ENCODE data around the gene KAT8.
A peak's percentile ranks its signal among the peaks of the same experiment; 100 is the strongest.
"Not testable (repeated sequence)": the region's sequence is repeated elsewhere in the genome, so short reads cannot be mapped to it uniquely, and the experiment has no call there.

The KAT8 gene

GRCh38 chr16:31084584-31085302 lies 32.7 kb upstream of the KAT8 start:
- no peak for DNase-seq

DNA sequence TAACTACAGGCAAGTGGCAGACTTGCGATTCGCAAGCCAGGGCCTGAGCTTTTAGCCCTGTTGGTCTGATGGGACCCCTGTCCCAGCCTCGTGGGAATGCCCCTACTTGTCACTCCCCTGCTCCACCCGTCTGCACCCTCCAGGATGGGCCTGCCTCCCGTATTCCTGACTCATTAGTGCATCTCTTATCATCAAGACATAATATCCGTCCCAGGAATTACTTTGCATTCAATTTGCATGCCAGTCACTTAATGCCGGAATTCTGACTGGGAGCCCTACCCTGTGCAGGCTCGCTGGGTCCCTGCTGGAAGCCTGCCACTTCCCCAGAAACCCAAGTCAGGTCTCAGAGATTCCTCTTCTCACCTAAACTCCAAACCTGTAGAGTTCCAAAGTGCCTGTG lies 32.1 kb upstream of the KAT8 start:
- no peak for DNase-seq

GRCh38 chr16:31085873-31086628 lies 31.4 kb upstream of the KAT8 start:
- no peak for DNase-seq

DNA sequence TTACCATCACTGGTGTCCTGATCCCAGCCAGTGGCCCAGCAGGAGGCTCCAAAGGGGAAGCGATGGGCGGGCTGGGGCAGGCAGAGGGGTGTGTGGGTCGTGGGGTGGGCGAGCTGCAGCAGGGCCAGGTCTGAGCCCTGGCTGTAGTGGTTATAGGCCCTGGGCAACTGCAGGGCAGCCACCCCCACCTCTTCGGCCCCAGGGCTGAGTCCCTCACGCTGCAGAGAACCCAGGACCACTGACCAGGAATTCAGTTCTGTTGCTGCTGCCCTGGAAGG lies 30.9 kb upstream of the KAT8 start:
- no peak for DNase-seq

GRCh38 chr16:31087481-31087880 lies 30.0 kb upstream of the KAT8 start:
- no peak for DNase-seq

DNA sequence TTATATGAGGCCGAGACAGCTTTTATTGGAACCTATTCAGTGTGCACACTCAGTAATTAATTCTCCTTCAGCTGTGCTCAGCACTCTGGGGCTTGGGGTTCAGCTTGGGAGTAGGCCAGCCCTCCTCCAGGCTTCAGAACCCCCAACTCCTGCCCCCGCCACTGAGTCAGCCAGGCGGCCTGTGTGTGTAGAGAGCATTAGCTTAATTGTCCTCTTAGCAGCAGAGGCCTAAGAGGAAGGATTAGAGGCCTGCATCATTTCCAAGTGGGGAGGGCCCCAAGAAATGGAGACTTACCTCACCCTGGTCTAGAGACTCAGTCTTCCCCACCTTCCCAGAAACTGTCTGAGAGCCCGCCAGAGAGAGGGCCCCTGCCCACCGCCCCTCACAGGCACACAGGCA lies 29.5 kb upstream of the KAT8 start:
- no peak for DNase-seq

DNA sequence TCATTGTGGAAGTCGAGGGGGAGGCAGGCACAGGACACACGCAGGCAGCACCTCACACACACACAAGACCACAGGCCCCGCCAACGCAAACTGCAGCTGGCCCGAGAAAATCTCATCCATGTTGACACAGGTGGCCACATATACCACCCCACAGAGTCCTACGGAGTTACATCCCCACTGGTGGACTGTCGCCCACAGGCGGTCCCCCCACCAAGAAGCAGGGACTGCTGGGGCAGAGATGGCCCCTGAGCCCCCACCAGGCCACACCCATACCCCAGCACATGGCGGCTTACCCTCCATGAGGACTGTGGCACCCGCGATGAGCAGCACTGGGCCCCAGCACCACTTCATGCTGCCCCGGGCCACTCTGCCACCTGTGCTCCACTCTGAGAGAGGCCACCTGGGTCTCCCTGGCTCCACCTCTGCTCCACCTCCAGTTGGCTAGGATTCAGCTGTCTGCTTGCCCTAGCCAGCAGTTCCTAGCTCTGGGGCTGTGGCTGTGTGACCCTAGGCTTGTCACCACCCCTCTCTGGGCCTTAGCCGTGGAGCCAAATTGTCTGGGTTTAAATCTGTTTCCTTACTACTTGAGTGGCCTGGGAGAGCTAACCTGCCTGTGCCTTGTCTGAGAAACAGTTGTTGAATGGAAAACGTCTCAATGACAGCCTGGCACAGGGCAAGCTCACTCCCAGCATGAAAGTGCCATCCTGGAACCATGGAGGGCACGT lies 28.8 kb upstream of the KAT8 start, which contains the start of gene PRSS53:
PRSS53 (minus strand) TSS at position 485 of the 725 bp plus-strand sequence; CDS start at position 351, 134 bp downstream.
- DNase-seq, result peak in 1 of 2 experiments; percentile 63

DNA sequence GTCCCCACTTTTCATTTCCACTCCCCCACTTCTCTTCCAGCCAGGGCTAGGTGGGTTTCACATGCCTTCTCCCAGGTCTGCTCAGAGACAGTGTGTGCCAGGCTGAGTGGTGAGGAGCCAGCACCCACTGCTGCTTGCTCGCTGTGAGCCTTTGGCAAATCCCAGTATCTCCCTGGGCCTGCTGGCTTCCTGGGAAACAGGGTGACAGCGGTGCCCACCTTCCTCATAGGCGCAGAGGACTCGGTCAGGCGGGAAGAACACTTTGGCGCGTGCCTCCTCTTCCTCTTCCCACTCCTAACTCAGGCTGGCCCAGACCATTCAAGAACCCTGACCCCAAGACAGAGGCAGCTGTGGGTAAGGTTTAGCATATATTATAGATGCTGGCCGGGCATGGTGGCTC lies 28.3 kb upstream of the KAT8 start:
- no peak for DNase-seq

GRCh38 chr16:31090540-31090939 lies 26.9 kb upstream of the KAT8 start:
- DNase-seq, result no peak

- DNase-seq, result no peak
Observed at GRCh38 chr16:31092330-31092729, 25.1 kb upstream of the KAT8 start.

DNA sequence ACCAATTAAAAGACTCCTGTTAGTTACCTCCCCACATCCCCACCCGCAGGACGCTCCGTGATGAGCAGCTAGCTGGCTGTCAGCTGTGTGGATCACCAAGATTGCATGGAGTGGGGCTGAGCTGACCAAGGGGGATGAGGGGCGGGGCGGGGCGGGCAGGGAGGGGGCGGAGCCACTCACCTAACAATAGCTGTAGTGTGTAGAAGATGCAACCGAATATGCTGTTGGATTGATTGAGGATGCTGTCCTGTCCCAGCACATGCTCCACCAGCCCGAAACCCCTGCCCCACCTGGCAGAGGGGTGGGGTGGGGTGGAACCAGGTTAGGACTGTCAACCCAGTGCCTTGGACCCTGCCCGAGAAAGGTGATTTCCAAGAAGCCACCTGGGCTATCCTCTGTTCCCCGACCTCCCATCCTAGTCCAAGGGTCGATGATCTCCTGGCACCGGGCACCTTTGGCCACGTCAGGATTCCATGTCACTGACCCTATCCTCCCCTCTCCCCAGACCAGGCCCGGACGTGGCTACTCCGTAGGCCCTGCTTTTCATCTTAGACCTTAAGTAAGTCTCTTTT lies 24.2 kb upstream of the KAT8 start:
- peak in 1 of 2 experiments; percentile 29 for DNase-seq

DNA sequence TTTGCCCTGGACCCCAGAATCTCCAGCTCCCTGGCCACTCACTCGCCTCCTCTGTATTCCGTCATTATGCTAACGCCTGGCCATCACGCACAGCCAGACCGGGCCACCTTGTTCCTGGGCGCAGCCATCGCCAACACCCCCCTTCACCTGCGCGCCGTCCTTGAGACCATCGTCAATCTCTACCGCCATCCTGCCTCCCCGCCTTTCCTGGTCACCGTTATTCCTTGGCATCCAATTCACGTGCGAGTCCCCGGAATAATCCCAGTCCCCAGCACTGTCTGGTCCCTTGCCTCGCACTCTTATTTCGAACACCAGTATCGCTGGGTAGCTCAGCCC lies 23.4 kb upstream of the KAT8 start:
- no peak for DNase-seq

DNA sequence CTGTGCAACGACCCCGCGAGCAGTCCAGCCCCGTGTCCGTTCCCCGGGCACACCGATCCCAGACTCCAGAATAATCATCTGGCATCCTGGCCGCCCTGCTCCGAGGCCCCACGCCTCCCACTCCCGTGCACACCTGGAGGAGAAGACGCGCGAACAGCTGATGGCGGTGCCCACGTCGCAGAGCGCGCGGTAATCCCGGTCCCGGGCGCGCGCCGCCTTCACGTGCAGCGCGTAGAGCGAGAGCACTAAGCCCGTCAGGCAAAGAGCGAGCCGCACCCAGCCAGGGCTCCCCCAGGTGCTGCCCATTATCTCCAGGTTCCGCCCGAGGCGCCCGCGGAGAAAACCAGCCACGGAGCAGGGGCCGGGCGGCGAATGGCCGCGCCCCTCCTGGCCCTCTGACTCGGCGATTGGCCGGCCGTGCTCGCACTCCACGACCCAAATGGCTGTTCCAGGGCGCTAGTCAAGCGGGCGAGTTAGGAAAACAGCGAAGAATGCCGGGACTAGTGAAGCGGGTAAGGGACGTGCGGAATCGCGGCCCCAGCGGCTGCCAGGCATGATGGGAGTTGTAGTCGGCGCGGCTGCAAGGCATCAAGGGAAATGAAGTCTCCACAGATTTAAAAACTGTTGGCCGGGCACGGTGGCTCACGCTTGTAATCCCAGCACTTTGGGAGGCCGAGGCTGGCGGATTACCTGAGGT lies 22.9 kb upstream of the KAT8 start, which contains the start of gene VKORC1:
VKORC1 (minus strand) TSS at position 374 of the 697 bp plus-strand sequence; CDS start at position 306, 68 bp downstream.
- DNase-seq, result peak; percentile 95

- no peak for DNase-seq
Observed at GRCh38 chr16:31099860-31100638, 17.4 kb upstream of the KAT8 start.

DNA sequence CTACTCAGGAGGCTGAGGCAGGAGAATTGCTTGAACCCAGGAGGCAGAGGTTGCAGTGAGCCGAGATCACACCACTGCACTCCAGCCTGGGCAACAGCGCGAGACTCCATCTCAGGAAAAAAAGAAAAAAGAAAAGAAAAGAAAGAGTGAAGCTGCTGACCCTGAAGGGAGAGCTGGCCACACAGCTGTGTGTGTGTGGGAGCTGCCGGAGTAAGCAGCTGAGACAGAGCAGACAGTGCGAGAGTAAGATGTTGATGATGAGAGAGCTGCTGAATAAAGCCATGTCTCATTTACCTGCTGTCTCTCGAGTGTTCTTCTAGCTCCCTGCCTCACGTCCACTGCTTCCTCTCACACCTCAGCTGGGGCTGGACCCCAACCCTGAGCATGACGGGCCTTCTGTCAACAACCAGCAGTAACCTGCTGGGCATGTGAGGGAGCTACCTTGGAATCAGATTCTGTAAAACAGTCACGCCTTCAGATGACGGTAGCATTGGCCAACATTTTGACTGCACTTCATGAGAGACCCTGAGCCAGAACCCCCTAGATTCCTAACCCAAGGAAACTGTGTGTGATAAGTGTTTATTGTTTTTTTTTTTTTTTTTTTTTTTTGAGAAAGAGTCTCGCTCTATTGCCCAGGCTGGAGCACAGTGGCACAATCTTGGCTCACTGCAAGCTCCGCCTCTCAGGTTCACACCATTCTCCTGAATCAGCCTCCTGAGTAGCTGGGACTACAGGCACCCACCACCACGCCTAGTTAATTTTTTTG lies 16.4 kb upstream of the KAT8 start:
- not testable (repeated sequence) for DNase-seq

DNA sequence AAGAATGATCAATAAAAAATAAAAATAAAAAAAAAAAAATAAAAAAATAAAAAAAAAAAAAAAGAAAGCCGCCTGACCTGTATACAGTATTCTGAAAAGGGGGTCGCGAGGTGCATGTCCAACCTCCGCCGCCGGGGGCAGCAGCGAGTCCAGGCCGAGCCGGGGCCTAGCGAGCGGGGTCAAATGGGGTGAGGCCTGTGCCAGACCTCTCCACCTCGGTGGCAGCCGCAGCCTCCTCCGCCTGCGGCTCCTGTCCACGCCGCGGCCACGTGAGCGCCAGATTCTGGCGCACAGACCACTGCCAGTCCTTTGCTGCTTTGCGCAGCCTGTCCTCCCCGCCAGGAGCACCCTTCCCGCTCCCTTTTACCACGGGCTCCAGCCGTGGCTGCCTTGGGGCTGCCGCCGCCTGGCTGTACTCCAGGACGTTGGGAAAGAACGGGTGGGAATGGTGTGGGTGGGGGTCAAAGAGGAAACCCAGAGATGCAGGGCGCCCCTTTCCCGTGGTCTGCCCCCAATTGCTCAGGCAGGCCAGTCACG lies 11.7 kb upstream of the KAT8 start:
- DNase-seq, result no peak

DNA sequence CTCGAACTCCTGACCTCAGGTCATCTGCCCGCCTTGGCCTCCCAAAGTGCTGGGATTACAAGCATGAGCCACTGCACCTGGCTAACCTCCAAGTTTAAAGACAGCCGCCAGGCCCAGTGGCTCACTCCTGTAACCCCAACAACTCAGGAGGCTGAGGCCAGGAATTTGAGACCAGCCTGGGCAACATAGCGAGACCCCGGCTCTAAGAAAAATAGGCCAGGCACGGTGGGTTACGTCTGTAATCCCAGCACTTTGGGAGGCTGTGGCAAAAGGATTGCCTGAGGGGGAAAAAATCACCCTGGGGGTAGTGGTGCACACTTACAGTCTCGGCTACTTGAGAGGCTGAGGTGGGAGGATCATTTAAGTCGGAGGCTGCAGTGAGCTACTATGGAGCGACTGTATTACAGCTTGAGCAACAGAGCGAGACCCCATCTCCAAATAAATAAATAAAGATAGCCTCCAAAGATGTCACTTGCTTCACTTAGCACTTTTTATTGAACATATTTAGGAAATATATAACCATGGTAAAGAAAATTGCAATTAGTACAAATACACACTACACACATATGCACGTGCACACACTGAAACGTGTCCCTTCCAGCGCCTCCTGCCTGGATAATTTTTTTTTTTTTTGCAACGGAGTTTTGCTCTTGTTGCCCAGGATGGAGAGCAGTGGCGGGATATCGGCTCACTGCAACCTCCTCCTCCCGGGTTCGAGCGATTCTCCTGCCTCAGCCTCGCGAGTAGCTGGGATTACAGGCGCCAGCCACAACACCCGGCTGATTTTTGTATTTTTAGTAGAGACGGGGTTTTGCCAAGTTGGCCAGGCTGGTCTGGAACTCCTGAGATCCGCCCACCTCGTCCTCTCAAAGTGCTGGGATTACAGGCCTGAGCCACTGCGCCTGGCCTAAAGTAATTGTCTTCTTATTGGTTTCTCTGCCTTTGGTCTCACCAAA lies 10.7 kb upstream of the KAT8 start:
- no peak for DNase-seq

DNA sequence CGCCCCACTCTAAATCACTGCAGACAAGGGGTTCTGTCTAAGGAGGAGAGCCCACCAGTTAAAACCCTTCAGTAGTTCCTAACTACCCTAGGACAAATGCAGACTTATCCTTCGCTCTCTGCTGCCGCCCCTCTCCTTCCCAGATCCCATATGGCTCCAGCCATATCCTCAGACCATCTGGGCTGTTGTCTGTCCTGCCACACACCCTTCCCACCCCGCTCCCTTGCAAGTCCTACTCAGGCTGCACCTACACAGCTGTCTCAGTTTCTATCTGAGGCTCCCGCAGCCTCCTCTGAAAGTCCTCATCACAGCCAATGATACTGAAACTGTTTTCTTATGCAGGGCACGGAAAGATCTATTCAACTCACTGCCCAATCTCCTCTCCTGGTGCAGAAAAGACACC lies 10.0 kb upstream of the KAT8 start:
- DNase-seq, result no peak

DNA sequence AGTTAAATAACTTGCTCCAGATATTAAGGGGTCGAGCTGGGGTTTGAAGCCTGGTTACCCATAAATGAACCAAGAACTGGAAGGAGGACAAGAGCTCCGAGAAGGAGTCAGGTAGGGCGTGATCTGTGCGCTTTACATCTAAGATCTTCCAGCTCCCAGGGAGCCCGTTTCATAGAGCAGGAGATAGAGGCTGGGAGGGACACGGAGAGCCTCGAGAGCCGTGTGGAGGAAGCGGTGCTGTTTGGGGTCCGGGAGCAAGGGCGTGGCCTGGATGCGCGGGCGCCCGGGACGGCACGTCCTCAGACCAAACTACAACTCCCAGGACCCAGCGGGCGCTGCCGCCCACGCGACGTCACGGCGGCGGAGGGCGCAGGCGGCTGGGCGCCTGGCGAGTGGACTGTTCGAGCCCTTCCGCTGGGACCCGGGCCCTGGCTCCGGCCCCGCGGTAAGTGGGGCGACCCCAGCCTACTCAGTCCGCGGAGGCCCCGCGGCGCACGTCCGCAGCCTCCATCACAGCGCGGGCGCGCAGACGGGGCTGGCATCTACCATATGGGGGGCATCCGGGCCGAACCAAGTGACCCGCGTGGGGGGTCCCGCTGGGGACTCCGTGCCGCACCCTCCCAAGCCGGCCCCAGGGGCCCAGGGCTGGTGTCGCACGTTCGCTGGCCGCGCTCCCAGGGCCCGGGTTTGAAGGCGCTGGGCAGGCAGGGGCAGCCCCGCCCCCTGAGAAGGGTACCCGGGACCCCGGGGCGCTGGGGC lies 9.2 kb upstream of the KAT8 start, which contains the start of gene BCKDK:
BCKDK (plus strand) TSS at position 352 of the 759 bp plus-strand sequence. CDS start 838 bp downstream, outside the sequence.
- peak; percentile 37 to 63 for DNase-seq

Data from NCI-H2081 (cell line).